GDM1 (cell line): ENCODE measurements around the gene ZNF655.
A peak's percentile ranks its signal among the peaks of the same experiment; 100 is the strongest.
"Not testable (repeated sequence)": the region's sequence is repeated elsewhere in the genome, so short reads cannot be mapped to it uniquely, and the experiment has no call there.

Source experiments
- DNase-seq: peaks from one replicate; lab custom pipeline; 2025; lab: John Stamatoyannopoulos, UW

ZNF655 gene

GRCh38 chr7:99558306-99559174 is at the start of gene ZNF655:
TSS of gene ZNF655 (plus strand) at chr7:99558642. CDS start at chr7:99560560, 1,918 bp downstream.
- peak; percentile 58 for DNase-seq

GRCh38 chr7:99514050-99514449 is 44.4 kb upstream of the ZNF655 start:
- no peak for DNase-seq

- DNase-seq, result no peak
Measured at GRCh38 chr7:99521399-99521798, 37.0 kb upstream of the ZNF655 start.

- DNase-seq, result peak; percentile 5
Measured at GRCh38 chr7:99525713-99526440, 32.6 kb upstream of the ZNF655 start.

GRCh38 chr7:99531354-99531765 is 27.1 kb upstream of the ZNF655 start:
- DNase-seq, result no peak

- no peak for DNase-seq
Measured at GRCh38 chr7:99535667-99536066, 22.8 kb upstream of the ZNF655 start.

GRCh38 chr7:99539213-99539811 is 19.1 kb upstream of the ZNF655 start:
- no peak for DNase-seq

- no peak for DNase-seq
Measured at GRCh38 chr7:99540542-99540941, 17.9 kb upstream of the ZNF655 start.

- no peak for DNase-seq
Measured at GRCh38 chr7:99541212-99541611, 17.2 kb upstream of the ZNF655 start.

- no peak for DNase-seq
Measured at GRCh38 chr7:99543081-99543671, 15.3 kb upstream of the ZNF655 start.

- DNase-seq, result no peak
Measured at GRCh38 chr7:99543916-99544315, 14.5 kb upstream of the ZNF655 start.

- not testable (repeated sequence) for DNase-seq
Measured at GRCh38 chr7:99545308-99545707, 13.1 kb upstream of the ZNF655 start.

GRCh38 chr7:99549545-99549944 is 8.9 kb upstream of the ZNF655 start:
- DNase-seq, result not testable (repeated sequence)

GRCh38 chr7:99551334-99551733 is 7.1 kb upstream of the ZNF655 start:
- DNase-seq, result no peak

GRCh38 chr7:99551767-99552463 is 6.5 kb upstream of the ZNF655 start, which contains the start of gene FAM200A:
TSS of gene FAM200A (minus strand) at chr7:99552114. CDS start at chr7:99548407, 3,707 bp downstream.
- peak; percentile 80 for DNase-seq

- DNase-seq, result no peak
Measured at GRCh38 chr7:99553039-99553438, 5.4 kb upstream of the ZNF655 start.

- no peak for DNase-seq
Measured at GRCh38 chr7:99554939-99555338, 3.5 kb upstream of the ZNF655 start.

- DNase-seq, result no peak
Measured at GRCh38 chr7:99557196-99557607, 1.2 kb upstream of the ZNF655 start.

GRCh38 chr7:99557940-99558305 is 519 bp upstream of the ZNF655 start:
- DNase-seq, result no peak

- no peak for DNase-seq
Measured at GRCh38 chr7:99559175-99559915, 903 bp downstream of the ZNF655 start.
